GM21576 (cell line): ENCODE results near the gene TMEM174.

Source experiments
- ATAC-seq: cut with Tn5 transposase; IDR thresholded peaks from one replicate; pipeline ENCODE4 v1.9.1; 2021; ENCODE audit warnings: mild to moderate bottlenecking, moderate library complexity; ENCODE audit not compliant: unreplicated experiment

The TMEM174 gene

DNA sequence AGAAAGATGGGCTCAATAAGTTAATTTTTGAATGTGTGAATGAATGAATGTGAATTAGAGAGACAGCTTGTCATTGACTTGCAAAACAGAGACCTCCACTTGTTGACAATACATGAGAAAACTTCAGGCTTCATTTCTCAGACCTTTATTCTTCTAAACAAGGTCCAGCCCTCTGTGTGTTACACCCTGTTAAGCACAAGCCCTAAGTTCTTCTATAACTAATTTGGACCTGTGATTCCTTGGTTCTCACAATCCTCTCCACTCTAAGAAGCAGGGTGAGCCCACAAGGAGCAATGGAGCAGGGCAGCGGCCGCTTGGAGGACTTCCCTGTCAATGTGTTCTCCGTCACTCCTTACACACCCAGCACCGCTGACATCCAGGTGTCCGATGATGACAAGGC is at the start of gene TMEM174:
TMEM174 (plus strand) TSS at position 243 of the 400 bp plus-strand sequence; CDS start at position 294, 51 bp downstream.
- no peak for ATAC-seq

GRCh38 chr5:73125289-73125688 is 47.7 kb upstream of the TMEM174 start:
- no peak for ATAC-seq

DNA sequence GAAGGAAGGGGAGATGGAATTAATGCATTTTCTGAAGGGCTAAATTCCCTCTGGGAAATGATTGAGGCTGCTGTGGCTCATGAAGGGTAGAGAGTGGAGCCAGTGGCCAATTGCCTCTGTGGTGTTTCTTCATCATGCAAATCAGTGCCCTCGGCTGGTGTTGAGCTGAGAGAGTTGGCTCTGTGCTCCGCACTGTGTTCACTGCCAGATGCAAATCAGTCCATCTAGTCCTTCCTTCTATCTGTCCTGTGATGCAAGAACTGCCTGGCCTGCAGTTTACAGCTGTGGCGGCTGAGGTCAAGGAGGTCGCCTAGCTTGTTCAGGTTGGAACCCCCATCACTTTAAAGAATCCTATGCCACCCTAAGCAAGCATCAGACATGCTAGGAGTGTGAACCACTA is 46.6 kb upstream of the TMEM174 start:
- no peak for ATAC-seq

- no peak for ATAC-seq
Observed at GRCh38 chr5:73126957-73127356, 46.0 kb upstream of the TMEM174 start.

DNA sequence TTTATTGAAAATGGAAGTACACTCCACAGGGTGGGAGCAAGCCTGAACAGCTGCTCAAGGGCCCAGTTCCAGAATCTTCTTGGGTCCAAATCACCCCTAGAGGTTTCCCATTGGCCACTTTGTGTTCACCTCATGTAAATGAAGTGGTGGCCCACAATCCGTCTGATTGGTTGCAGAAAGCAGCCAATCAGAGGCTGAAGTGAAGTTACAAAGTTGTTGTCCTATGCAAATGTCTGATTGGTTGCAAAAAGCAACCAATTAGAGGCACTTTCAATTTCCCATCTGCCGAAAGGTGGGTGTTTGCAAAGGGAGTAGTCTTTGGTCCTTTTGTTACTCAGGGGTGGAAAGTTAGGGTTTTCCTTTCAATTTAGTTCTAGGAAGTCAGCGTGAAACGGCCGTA is 43.9 kb upstream of the TMEM174 start:
- ATAC-seq = no peak

GRCh38 chr5:73130811-73131210 is 42.2 kb upstream of the TMEM174 start:
- no peak for ATAC-seq

GRCh38 chr5:73131711-73132425 is 41.1 kb upstream of the TMEM174 start:
- no peak for ATAC-seq

DNA sequence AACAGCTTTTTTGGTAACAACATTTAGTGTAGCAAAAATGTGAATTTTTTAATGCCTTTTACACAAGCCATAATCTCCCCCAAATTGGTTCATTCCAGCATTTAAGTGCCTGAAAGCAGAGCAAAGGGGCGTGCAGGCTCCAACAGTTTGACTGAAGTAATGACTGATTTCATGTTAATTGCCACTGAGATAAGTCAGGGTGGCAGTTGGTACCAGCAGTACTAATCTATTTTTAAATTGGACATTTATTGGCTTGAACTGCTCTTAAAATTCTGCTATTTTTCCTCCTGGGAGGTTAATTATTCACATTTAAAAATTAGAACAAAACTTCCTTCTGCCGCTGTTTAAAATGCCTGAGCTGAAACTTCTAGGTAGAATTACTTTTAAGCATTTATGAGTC is 40.2 kb upstream of the TMEM174 start:
- no peak for ATAC-seq

DNA sequence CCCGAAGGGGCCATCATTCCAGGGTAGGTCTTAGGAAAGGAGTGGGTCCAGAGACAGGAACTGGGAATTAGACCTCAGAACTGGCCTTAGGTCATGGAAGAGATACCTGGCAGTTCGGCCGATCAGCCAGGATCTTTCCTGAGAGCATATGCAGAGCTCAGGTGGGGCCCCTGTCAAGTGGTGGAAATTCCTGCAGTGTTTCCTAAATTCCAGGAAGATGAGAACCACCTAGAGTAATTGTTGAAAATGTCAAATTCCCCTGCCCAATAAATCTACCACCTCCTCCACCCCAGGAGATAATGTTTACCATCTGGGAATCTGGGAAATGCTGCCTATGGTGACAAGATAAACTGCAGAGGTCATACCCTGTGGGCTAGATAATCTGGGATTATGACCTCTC is 38.0 kb upstream of the TMEM174 start:
- ATAC-seq = no peak

- no peak for ATAC-seq
Observed at GRCh38 chr5:73135429-73136054, 37.5 kb upstream of the TMEM174 start.

DNA sequence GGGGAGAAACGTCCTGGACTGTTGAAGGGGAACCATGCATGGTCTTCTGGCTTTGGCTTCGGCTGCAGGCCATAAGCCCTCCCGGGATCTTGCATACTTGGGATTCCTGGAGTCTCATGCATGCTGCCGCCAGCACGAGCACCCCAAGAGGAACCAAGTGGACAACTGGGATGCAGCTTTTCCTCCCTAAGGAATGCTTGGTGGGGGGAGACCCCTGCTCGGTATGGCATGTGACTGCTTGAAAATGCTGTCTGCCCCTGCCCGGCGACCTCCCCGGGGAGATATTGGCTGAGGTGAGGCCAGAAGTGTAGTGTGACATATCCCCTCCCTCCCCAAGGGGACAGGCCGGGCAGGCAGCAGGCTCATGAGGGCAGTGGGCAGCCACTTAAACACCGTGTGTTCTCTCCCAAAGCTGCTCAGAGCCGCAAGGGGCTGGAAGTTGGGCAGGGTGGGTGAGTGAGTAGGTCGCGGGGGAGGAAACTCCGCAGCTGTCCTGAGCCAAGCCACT is 36.9 kb upstream of the TMEM174 start:
- no peak for ATAC-seq

DNA sequence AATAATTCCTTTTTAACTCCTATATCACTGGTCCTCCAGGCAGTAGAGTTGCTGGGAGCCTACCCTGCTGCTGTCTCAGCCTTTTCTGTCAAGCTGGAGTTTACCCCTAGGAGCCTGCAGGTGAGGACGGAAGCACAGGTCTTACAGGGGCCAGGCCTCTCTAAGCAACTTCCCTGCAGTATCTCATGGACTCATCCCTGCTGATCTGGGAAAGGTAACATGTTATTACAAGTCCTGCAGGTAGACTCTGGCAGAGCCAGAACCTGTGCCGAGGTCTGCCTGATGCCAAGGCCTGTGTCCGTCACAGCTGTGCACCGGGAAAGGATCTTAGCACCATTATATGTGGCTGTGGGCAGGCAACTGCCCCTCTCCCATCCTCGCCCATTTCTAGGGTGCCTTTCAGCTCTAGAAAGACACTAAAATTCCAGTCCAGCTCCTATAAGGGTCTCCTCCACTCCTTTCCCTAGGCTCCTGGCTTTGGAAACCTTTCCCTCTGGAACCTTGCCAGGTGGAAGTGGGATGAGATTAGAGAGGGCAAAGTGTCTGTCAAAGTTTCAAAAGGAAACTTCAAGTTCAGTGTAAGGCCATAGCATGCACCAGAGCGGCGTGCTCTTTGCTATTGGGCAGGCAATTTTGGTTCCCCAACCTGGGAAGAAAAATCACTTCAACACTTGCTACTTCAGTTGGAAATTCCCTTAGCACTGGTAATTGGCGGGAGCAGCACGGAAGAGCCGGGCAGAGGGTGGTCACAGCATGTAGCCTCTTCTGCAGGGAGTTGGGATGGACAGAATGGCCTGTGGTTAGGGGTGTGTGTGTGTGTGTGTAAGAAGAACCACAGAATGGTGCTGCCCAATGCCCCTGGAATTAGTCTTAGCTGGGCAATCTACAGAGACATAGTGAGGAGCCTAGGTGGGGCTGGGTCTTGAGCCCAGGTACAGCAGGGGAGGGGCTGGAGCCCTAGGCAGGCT is 35.1 kb upstream of the TMEM174 start:
- ATAC-seq = no peak

DNA sequence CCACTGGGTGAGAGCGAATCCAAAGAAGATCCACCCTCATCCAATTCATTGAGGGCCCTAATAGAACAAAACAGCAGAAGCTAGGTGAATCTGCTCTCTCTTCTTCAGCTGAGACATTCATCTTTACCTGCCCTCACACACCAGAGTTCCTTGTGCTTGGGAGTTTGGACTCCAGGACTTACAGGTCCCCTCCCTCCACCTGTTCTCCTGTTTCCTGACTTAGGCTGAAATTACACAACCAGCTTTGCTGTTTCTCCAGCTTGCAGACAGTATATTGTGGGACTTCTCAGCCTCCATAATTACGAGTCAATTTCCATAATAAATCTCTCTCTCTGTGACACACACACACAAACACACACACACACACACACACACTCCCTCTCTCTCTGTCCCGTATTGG is 33.5 kb upstream of the TMEM174 start:
- ATAC-seq = no peak

DNA sequence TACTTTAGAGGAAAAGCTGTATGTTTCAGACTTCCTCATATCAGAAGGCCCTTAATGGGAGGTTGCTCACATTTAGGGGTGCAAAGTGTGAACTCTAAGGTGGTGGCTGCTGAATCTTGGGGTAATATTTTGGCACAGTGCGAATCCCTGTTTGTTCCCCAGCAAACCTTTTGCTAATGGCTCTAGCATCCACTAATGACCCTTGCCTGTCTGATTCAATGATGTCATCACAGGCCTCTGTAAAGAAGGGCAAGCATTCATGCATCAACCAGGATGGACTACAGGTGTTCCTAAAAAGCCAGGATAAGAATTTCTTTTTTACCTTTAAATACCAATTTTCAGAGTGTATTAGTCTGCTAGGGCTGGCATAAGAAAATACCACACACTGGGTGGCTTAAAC is 32.2 kb upstream of the TMEM174 start:
- ATAC-seq = no peak

DNA sequence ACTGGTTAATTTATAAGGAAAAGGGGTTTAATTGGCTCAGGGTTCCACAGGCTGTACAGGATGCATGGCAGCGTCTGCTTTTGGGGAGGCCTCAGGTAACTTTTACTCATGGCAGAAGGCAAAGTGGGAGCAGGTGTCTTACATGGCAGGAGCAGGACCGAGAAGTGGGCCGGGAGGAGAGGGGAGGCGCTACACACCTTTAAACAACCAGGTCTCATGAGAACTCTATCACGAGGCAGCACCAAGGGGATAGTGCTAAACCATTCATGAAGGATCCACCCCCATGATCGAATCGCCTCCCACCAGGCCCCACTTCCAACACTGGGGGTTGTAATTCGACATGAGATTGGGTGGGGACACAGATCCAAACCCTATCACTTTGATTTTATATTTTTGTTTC is 31.0 kb upstream of the TMEM174 start:
- no peak for ATAC-seq

DNA sequence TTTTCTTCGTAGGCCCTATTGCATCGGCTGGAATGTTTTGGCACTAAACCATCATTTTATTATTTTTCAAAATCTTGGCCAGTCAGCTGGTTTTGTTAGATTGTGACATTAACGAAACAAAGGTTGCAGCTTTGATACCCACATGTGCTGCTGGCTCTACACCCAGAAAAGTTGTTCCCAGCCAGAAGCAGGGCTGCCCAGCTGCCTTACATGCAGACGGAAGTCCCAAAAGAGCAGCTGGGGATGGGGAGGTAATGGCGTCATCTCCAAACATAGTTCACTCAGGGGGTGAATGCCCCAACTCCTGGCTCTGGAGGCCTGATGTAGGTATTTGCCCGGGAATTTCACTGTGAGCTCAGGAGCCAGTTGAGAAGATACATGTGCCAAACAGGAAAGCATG is 29.3 kb upstream of the TMEM174 start:
- ATAC-seq = no peak

DNA sequence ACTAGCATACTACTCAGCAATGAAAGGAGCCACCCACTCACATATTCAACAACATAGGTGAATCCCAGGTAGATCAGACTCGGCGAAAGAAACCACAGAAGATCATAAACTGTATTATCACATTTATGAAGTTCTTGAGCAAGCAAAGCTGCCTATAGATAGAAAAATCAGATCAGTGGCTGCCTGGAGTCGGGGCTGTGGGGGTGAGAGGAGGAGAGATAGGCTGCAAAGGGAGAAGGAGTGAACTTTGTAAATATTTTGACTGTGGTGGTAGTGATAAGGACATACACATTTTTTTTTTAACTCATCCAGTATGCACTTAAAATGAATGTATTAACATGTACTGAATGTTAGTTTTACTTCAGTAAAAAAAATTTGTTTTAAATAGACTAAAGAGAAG is 23.5 kb upstream of the TMEM174 start:
- no peak for ATAC-seq

DNA sequence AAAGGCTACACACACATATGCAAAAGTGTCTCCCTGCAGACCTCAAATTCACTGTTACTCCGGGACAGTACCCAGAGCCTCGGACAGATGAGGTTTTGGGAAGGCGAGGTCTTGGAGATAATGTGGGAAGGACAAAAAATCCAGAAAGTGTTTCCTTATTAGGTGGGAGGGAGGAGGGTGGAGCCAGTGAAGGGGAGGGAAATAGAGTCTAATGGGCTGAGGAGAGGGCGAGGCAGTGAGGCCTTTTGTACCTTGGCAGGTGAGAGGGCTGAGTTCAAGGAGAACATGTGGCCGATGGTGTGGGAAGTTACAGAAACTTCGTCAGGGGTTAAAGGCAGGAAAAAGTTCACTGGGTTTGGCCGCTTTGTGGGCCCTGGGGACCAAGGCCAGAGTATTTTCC is 22.1 kb upstream of the TMEM174 start:
- no peak for ATAC-seq

- ATAC-seq = no peak
Observed at GRCh38 chr5:73151766-73152410, 21.1 kb upstream of the TMEM174 start.

GRCh38 chr5:73152411-73153388 is 20.3 kb upstream of the TMEM174 start:
- no peak for ATAC-seq
